ENCODE results near the gene CD8A. TPM values are rescaled to one million over a fixed set of nuclear protein-coding genes. Genes with fewer than 3 reads are reported as not detected.
A peak's percentile ranks its signal among the peaks of the same experiment; 100 is the strongest.

Gene CD8A
- total RNA-seq, 1 donor from 2014 or later, result 1.5 TPM

DNA sequence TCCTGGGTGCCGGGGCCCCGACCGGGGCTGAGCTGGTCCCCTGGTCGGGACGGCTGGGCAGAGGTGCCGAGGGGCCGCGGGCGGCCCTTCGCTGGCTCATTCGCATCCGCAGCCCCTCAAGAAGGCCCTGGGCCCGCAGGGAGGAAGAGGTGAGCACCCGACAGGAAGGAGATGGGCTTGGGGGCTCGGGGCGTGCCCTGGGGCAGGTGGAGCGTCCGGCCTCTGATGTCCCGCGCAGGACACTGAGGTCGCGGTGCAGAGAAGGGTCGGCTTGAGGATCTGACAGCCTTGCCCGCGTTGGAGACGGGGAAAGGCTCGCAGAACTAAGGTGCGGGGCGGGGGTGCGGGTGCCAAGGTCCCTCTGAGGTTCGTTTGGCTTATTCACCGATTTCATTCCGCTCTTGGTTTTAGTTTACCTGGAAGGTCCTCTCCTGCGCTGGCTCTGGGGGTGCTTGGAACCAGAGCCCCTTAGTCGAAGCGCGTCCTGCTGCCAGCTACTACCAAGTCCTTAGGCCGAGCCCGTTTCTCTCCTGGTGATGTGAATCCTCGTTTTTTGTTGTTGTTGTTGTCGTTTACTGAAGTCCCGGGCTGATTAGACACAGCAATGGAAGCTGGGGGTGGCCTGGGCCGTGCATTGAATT lies 18.9 kb upstream of the CD8A start:
- no peaks in the 10 kb centered on the region for H3K36me3 ChIP-seq (ENCODE audit: control insufficient read depth, insufficient read depth, low read length)
- TF ChIP-seq, protein P1, sequence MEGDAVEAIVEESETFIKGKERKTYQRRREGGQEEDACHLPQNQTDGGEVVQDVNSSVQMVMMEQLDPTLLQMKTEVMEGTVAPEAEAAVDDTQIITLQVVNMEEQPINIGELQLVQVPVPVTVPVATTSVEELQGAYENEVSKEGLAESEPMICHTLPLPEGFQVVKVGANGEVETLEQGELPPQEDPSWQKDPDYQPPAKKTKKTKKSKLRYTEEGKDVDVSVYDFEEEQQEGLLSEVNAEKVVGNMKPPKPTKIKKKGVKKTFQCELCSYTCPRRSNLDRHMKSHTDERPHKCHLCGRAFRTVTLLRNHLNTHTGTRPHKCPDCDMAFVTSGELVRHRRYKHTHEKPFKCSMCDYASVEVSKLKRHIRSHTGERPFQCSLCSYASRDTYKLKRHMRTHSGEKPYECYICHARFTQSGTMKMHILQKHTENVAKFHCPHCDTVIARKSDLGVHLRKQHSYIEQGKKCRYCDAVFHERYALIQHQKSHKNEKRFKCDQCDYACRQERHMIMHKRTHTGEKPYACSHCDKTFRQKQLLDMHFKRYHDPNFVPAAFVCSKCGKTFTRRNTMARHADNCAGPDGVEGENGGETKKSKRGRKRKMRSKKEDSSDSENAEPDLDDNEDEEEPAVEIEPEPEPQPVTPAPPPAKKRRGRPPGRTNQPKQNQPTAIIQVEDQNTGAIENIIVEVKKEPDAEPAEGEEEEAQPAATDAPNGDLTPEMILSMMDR (IDR thresholded peaks at IDR 0.05; ENCODE audit: insufficient read depth, low read length, poor library complexity, severe bottlenecking), result no peak
- H3K4me3 ChIP-seq (ENCODE audit: low read depth, low read length), result no peak overlapping the region
- peaks cover 11% of the 10 kb centered on the region for H3K27me3 ChIP-seq (ENCODE audit: control insufficient read depth, insufficient read depth, low read length)
- DNase-seq (ENCODE audit: low read depth), result no peak

DNA sequence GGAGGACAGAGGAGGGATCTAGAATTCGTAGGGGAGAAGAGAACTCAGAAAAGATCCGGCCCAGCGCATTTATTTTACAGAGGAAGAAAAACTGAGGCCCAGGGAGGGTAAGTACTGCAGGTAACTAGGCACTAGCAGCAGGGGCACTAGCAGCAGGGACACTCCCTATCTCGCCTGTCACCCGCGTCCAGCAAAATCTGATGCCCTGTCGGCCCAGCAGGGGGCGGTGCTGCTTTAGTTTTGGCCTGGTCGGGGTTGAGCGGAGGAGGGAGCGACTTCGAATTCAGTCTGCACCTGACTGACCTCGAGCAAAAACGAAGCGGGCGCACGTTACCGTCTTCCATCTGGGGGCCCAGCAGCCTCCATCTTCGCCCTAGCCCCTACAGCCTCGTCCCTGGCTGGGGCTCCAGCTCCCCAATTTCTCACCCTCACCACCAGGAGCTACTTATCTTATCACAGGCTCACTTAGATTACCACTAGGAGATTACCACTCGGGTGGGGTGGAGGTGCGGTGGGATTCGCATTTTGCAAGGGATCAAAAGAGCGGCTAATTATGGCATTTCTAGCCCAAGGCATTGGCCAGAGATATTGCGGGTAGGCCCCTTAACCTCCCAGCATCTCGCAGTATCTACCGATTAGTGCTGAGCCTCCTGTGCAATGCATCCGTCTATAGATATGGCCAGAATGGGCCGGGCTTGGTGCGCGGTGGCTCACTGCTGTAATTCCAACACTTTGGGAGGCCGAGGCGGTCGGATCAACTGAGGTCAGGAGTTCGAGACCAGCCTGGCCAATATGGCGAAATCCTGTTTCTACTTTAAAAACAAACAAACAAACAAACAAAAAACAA lies 17.8 kb upstream of the CD8A start:
- TF ChIP-seq, protein P1 (IDR thresholded peaks at IDR 0.05; ENCODE audit: insufficient read depth, low read length, poor library complexity, severe bottlenecking), result peak; percentile 89
- Histone ChIP-seq H3K4me3 (ENCODE audit: low read depth, low read length) (peak overlapping the region; percentile 52), H3K36me3 (ENCODE audit: control insufficient read depth, insufficient read depth, low read length) (no peaks in the 10 kb centered on the region), H3K27me3 (ENCODE audit: control insufficient read depth, insufficient read depth, low read length) (peaks cover 11% of the 10 kb centered on the region)
- DNase-seq (ENCODE audit: low read depth), result no peak

DNA sequence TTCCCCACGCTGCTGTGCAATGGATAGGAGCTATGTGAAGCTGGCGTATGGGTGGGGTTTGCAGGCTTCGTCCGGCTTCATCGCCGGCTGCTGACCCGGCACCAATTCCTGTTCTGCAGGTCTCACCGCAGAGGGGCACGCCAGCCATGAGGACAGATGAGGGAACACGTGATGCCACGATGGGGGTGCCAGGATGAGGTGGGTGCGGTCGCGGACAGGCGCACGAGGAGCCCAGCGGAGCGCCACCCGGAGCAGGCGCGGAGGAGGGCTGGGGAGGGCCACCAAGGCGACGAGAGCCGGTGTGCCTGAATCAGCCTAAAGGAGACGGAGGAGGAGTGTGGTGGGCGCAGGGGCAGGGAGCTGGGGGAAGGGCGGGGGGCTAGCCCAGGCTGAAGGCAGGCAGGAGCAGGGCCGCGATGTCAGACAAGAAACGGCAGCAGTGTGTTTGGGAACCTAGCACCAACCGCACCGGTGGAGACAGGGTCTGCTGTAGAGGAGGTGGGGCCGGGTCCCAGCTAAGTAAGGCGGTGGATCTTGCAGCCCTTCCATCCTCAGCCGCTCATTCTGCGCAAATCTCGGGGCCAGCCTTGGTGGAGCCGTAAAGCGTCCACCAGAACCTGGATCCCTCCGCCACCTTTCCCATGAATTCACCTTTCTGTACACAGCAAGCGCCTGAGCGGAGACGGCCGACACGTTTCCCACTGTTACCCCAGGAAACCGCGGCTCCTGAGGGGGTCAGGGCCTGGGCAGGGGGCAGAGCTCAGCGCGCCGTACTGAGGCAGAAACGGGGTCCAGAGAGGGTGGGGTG lies 17.0 kb upstream of the CD8A start:
- H3K27me3 ChIP-seq (ENCODE audit: control insufficient read depth, insufficient read depth, low read length), result peaks cover 11% of the 10 kb centered on the region
- no peak for DNase-seq (ENCODE audit: low read depth)
- TF ChIP-seq, protein P1 (IDR thresholded peaks at IDR 0.05; ENCODE audit: insufficient read depth, low read length, poor library complexity, severe bottlenecking), result no peak
- no peaks in the 10 kb centered on the region for H3K36me3 ChIP-seq (ENCODE audit: control insufficient read depth, insufficient read depth, low read length)
- peak overlapping the region; percentile 52 for H3K4me3 ChIP-seq (ENCODE audit: low read depth, low read length)

DNA sequence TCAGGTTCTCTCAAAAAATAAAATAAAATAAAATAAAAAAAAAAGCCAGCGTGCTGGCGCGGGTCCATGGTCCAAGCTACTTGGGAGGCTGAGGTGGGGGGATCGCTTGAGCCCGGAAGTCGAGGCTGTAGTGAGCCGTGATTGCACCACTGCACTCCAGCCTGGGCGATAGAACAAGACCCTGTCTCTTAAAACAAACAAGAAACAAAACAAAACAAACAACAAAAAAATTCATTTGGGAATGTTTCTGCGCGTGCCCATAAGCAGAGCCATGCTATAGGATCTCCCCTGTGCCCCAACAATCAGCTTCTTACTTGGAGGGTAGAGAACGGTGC lies 16.4 kb upstream of the CD8A start:
- H3K36me3 ChIP-seq (ENCODE audit: control insufficient read depth, insufficient read depth, low read length), result no peaks in the 10 kb centered on the region
- peak overlapping the region; percentile 52 for H3K4me3 ChIP-seq (ENCODE audit: low read depth, low read length)
- peaks cover 11% of the 10 kb centered on the region for H3K27me3 ChIP-seq (ENCODE audit: control insufficient read depth, insufficient read depth, low read length)
- no peak for DNase-seq (ENCODE audit: low read depth)
- TF ChIP-seq, protein P1 (IDR thresholded peaks at IDR 0.05; ENCODE audit: insufficient read depth, low read length, poor library complexity, severe bottlenecking), result no peak

DNA sequence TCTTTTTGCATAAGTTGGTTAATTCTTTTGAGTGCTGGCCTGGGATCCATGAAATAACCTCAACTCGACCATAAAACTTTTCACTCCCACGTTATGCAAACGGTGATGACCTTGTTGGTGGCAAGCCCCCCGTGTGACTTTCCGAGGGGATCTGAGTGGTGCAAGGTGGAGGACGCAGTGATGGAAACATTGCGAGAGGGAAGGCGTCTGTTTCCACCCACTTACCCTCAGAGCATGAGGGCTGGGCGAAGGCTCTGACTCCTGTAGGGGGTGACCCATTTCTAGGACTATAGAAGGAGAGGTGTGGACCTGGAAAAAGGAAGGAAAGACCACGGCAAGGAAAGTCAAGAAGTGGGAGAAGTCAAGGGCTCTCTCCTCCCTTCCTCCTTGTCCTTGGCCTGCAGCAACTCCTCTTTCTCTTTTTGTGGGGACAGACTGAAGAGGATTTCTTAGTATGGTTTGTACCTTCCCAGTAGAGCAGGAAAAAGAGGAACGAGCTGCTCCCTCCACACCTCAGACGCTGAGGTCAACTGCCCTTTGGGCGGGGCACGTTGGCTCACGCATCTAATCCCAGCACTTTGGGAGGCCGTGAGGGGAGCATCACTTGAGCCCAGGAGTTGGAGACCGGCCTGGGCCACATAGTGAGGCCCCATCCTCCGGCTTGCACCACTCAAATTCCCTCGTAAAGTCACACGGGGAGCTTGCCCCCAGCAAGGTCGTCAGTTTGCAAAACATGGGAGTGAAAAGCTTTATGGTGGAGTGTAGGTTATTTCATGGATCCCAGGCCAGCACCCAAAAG lies 15.5 kb upstream of the CD8A start:
- no peak overlapping the region for H3K4me3 ChIP-seq (ENCODE audit: low read depth, low read length)
- H3K27me3 ChIP-seq (ENCODE audit: control insufficient read depth, insufficient read depth, low read length), result peaks cover 11% of the 10 kb centered on the region
- DNase-seq (ENCODE audit: low read depth), result no peak
- TF ChIP-seq, protein P1 (IDR thresholded peaks at IDR 0.05; ENCODE audit: insufficient read depth, low read length, poor library complexity, severe bottlenecking), result no peak
- H3K36me3 ChIP-seq (ENCODE audit: control insufficient read depth, insufficient read depth, low read length), result no peaks in the 10 kb centered on the region
